HCT116 (cell line): ENCODE measurements around the gene SAMSN1.

ENCODE experiments used
- JUND ChIP-seq: IDR thresholded peaks from 2 replicates; pipeline ENCODE4 v1.6.1; 2012
- RAD21 ChIP-seq: IDR thresholded peaks from 2 replicates; pipeline ENCODE4 v1.6.1; 2012; ENCODE audit warnings: low read depth, mild to moderate bottlenecking
- TF ChIP-seq, protein P1 (sequence below), 3 experiments: fragments of 200-600 bp in 1 of 3; sonication (generic) in 1 of 3; IDR thresholded peaks in 2 of 3; conservative IDR thresholded peaks in 1 of 3; 2 replicates each; pipeline ENCODE4 v1.5.1; 2012 to 2017; ENCODE audit warnings: low read depth in 2 of 3, low read length in 2 of 3, antibody characterized with exemption in 1 of 3, borderline replicate concordance in 1 of 3, control low read depth in 1 of 3, mild to moderate bottlenecking in 1 of 3, mixed read lengths in 1 of 3, mixed run types in 1 of 3, moderate library complexity in 1 of 3; ENCODE audit not compliant: insufficient read depth in 1 of 3

DNA sequence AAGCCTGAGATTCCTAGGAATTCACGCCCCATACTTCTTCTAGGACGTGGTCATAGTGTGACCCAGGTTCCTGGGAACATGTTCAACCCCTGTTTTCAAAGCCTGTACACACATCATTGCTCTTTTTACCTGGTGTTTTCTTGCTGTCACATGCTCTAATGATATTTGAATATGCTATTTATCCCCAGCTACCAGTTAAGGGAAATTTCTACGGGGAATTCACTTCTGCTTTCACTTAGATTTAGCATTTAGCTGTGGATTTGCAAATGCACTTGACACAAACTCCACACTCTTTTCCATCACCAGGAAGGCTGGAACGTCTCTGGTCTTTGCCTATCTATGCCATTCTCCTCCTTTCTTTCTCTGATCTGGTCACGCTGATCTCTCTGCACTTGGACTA lies 11.3 kb upstream of the SAMSN1 start:
- TF ChIP-seq, protein P1, sequence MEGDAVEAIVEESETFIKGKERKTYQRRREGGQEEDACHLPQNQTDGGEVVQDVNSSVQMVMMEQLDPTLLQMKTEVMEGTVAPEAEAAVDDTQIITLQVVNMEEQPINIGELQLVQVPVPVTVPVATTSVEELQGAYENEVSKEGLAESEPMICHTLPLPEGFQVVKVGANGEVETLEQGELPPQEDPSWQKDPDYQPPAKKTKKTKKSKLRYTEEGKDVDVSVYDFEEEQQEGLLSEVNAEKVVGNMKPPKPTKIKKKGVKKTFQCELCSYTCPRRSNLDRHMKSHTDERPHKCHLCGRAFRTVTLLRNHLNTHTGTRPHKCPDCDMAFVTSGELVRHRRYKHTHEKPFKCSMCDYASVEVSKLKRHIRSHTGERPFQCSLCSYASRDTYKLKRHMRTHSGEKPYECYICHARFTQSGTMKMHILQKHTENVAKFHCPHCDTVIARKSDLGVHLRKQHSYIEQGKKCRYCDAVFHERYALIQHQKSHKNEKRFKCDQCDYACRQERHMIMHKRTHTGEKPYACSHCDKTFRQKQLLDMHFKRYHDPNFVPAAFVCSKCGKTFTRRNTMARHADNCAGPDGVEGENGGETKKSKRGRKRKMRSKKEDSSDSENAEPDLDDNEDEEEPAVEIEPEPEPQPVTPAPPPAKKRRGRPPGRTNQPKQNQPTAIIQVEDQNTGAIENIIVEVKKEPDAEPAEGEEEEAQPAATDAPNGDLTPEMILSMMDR (IDR thresholded peaks at IDR 0.05 in 2 of 3, conservative IDR thresholded peaks at IDR 0.05 in 1 of 3; ENCODE audit: borderline replicate concordance in 1 of 3, insufficient read depth in 1 of 3, low read depth in 2 of 3, low read length in 2 of 3): no peak
- TF ChIP-seq JUND (no peak), RAD21 (no peak)
